Aorta (tissue), 5 donors: ENCODE measurements around the gene PAPLN. TPM values are rescaled to one million over a fixed set of nuclear protein-coding genes. Genes with fewer than 3 reads are reported as not detected.
"Not testable (repeated sequence)": the region's sequence is repeated elsewhere in the genome, so short reads cannot be mapped to it uniquely, and the experiment has no call there.

Experiments
- ATAC-seq: fragments of 200-7000 bp; cut with Tn5 transposase; one replicate; pipeline ENCODE4 v1.9.1; 2022; ENCODE audit warnings: moderate library complexity; ENCODE audit not compliant: low FRiP score
- DNase-seq, 2 donors: peaks; one replicate each; pipeline ENCODE4 v3.0.0-alpha.2; 2020
- H3K27ac ChIP-seq, 2 donors: one replicate each; pipeline ENCODE4 v1.5.1; 2013; ENCODE audit warnings: low read length in 2 of 2, mild to moderate bottlenecking in 2 of 2, moderate library complexity in 2 of 2, control low read depth in 1 of 2, inconsistent platforms in 1 of 2, low read depth in 1 of 2
- H3K27me3 ChIP-seq, 2 donors: one replicate each; pipeline ENCODE4 v1.6.1; 2013; ENCODE audit warnings: control low read depth in 1 of 2, low read length in 1 of 2, mild to moderate bottlenecking in 1 of 2, moderate library complexity in 1 of 2; ENCODE audit not compliant: insufficient read depth in 2 of 2, control insufficient read depth in 1 of 2
- H3K36me3 ChIP-seq, 2 donors: one replicate each; pipeline ENCODE4 v1.6.1; 2013; ENCODE audit warnings: control low read depth in 1 of 2, low read length in 1 of 2, mild to moderate bottlenecking in 1 of 2; ENCODE audit not compliant: insufficient read depth in 2 of 2, control insufficient read depth in 1 of 2
- H3K4me1 ChIP-seq, 2 donors: one replicate each; pipeline ENCODE4 v1.6.1; 2013; ENCODE audit warnings: low read length in 2 of 2, control low read depth in 1 of 2, mild to moderate bottlenecking in 1 of 2, moderate library complexity in 1 of 2; ENCODE audit not compliant: insufficient read depth in 2 of 2, control insufficient read depth in 1 of 2
- H3K4me3 ChIP-seq, 2 donors: one replicate each; pipeline ENCODE4 v1.5.1; 2013; ENCODE audit warnings: low read length in 2 of 2, control low read depth in 1 of 2, mild to moderate bottlenecking in 1 of 2
- H3K9me3 ChIP-seq: one replicate; pipeline ENCODE4 v1.6.1; 2013; ENCODE audit warnings: mild to moderate bottlenecking, low read length; ENCODE audit not compliant: control insufficient read depth
- WGBS, 2 donors: extraction: QIAGEN DNeasy Blood & Tissue Kit; methylation state at CpG; one replicate each; pipeline ENCODE4 v1.1.7; 2013; 5-methylcytosine and 5-hydroxymethylcytosine counted together
- intact Hi-C, 2 donors: fragments of 100-400 bp; cut with DNase I; formaldehyde crosslinking; loops; one replicate each; pipeline versions ENCODE4 v1.14.2 to v1.15.0; 2022
- long read RNA-seq, 2 donors: library from polyadenylated mRNA; unstranded; transcript quantifications; one replicate each; pipeline ENCODE4 v2.0.0, GENCODE V29; 2020 to 2021
- polyA plus RNA-seq, 2 donors: library from polyadenylated mRNA; stranded (reverse); fragments of 200-250 nt; gene quantifications; one replicate each; pipeline ENCODE4 v1.2.3, GENCODE V29; 2013
- total RNA-seq, 2 donors: library from RNA; stranded (reverse); fragmentation: NEBNext Ultra II Directional; extraction: Animal tissue kit (Norgen Biotek cat#: 25700); gene quantifications; one replicate each; pipeline ENCODE4 v1.2.1, GENCODE V29; 2021
- donor health status: healthy with polysubstance abuse.
- donor health status: Bipolar disorder and iron deficiency.
- donor health status: DM: no; HTN: no; CAD: no.
- donor health status: DM: no; HTN: no; CAD: no.
- donor health status: DM: yes; HTN: yes; CAD: no.

Gene PAPLN
- total RNA-seq (10 to 100 TPM in 1 of 2 donors, 1 to 10 TPM in 1; 5.8 to 21.4 TPM), polyA plus RNA-seq (1 to 10 TPM; 3.1 to 9.8 TPM)
- long read RNA-seq, donor 1, partial matches to known transcripts: 0 of 4 reads
- long read RNA-seq, donor 1, other reads (novel, unspliced or antisense): 3 of 4 reads
- long read RNA-seq, donor 2, partial matches to known transcripts: 3 of 15 reads
- long read RNA-seq, donor 2, other reads (novel, unspliced or antisense): 11 of 15 reads

GRCh38 chr14:73237219-73237785 lies at the start of gene PAPLN:
Gene PAPLN, plus strand, starts transcription at chr14:73237506. Its CDS starts 2,273 bp downstream, at chr14:73239779.
- Histone ChIP-seq H3K36me3 (no peaks in the 10 kb centered on the region), H3K27ac (no peak within 1 kb of the TSS), H3K9me3 (no peaks in the 10 kb centered on the region), H3K4me3 (peak within 1 kb of the TSS in 1 of 2 donors; percentile 42), H3K4me1 (no peaks in the 10 kb centered on the region), H3K27me3 (no peaks in the 10 kb centered on the region)
- ATAC-seq (peak; percentile 30), DNase-seq (peak in 1 of 2 donors; percentile 80)
- intact Hi-C loops: no loop called here
- 5 to 6% methylated on average over 24 to 48 of the region's 48 CpGs for WGBS, 2 donors

- DNase-seq (no peak), ATAC-seq (no peak)
- Histone ChIP-seq H3K4me1 (no peaks in the 10 kb centered on the region), H3K27me3 (no peaks in the 10 kb centered on the region), H3K27ac (no peak overlapping the region), H3K36me3 (peaks cover under 1 to 1% of the 10 kb centered on the region in 2 donors), H3K9me3 (no peaks in the 10 kb centered on the region), H3K4me3 (no peak overlapping the region)
- intact Hi-C loops: no loop called here
- WGBS, 2 donors: 89 to 90% methylated on average over 3 of the region's 3 CpGs
Measured at GRCh38 chr14:73188501-73188911, 48.8 kb upstream of the PAPLN start.

- no peak for ATAC-seq
- H3K4me1 ChIP-seq: no peaks in the 10 kb centered on the region
- H3K9me3 ChIP-seq: no peaks in the 10 kb centered on the region
- H3K27ac ChIP-seq: no peak overlapping the region
- no peak overlapping the region for H3K4me3 ChIP-seq
- DNase-seq: no peak
- H3K36me3 ChIP-seq: peaks cover 3 to 4% of the 10 kb centered on the region in 2 donors
- 76 to 89% methylated on average over 3 of the region's 3 CpGs for WGBS, 2 donors
- H3K27me3 ChIP-seq: no peaks in the 10 kb centered on the region
- intact Hi-C loops: no loop called here
Measured at GRCh38 chr14:73189651-73190050, 47.7 kb upstream of the PAPLN start.

DNA sequence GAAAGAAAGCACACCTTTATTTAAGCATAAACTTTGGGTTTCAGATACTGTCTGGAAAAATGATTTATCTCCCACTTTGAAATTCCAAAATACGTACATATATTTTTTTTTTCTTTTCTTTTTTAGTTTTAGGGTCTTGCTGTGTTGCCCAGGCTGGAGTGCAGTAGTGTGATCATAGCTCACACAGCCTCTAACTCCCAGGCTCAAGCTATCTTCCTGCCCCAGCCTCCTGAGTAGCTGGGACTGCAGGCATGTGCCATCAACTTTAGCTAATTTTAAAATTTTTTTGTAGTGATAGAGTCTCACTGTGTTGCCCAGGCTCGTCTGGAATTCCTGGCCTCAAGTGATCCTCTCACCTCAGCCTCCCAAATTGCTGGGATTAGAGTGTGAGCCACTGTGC lies 45.9 kb upstream of the PAPLN start:
- peaks cover 4% of the 10 kb centered on the region in 2 donors for H3K36me3 ChIP-seq
- no peak for ATAC-seq
- H3K4me1 ChIP-seq: no peaks in the 10 kb centered on the region
- H3K4me3 ChIP-seq: no peak overlapping the region
- no peak overlapping the region for H3K27ac ChIP-seq
- intact Hi-C loops: no loop called here
- 85 to 90% methylated on average over 2 of the region's 2 CpGs for WGBS, 2 donors
- no peaks in the 10 kb centered on the region for H3K9me3 ChIP-seq
- no peaks in the 10 kb centered on the region for H3K27me3 ChIP-seq
- DNase-seq: no peak

GRCh38 chr14:73194306-73194705 lies 43.0 kb upstream of the PAPLN start:
- ATAC-seq, H3K4me3 ChIP-seq, DNase-seq, intact Hi-C loops, H3K36me3 ChIP-seq, H3K27me3 ChIP-seq, H3K27ac ChIP-seq, H3K9me3 ChIP-seq, H3K4me1 ChIP-seq: not testable (repeated sequence)
- 87 to 95% methylated on average over 7 to 8 of the region's 8 CpGs for WGBS, 2 donors

- intact Hi-C loops: no loop called here
- Histone ChIP-seq H3K9me3 (no peaks in the 10 kb centered on the region), H3K27ac (no peak overlapping the region), H3K27me3 (no peaks in the 10 kb centered on the region), H3K4me3 (no peak overlapping the region), H3K4me1 (no peaks in the 10 kb centered on the region), H3K36me3 (peaks cover 7 to 10% of the 10 kb centered on the region in 2 donors)
- DNase-seq: no peak
- 63 to 78% methylated on average over 2 of the region's 2 CpGs for WGBS, 2 donors
- ATAC-seq: no peak
Measured at GRCh38 chr14:73198253-73198652, 39.1 kb upstream of the PAPLN start.

DNA sequence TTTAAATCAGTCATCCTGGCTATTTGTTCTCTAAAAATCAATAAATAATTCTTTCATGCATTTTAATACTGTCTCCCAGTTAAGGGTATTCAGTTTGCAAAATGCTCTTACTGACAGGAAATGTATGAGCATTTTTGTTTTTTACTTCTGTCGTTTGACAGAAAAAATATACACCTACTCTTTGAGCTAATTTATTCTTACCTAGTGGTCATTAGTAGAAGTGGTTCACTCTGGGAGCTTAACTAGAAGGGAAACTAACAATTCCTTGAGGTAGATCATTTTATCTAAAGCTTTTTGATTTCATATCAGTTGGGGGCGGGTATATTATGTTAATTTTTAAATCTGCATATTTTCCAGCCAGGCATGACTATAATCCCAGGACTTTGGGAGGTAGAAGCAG lies 33.8 kb upstream of the PAPLN start:
- DNase-seq (no peak), ATAC-seq (no peak)
- H3K27me3 ChIP-seq: no peaks in the 10 kb centered on the region
- H3K4me3 ChIP-seq: no peak overlapping the region
- H3K36me3 ChIP-seq: peaks cover 7% of the 10 kb centered on the region in 2 donors
- no peaks in the 10 kb centered on the region for H3K9me3 ChIP-seq
- H3K27ac ChIP-seq: no peak overlapping the region
- H3K4me1 ChIP-seq: no peaks in the 10 kb centered on the region
- WGBS, 2 donors: 85 to 89% methylated on average over 2 of the region's 2 CpGs
- intact Hi-C loops: no loop called here

DNA sequence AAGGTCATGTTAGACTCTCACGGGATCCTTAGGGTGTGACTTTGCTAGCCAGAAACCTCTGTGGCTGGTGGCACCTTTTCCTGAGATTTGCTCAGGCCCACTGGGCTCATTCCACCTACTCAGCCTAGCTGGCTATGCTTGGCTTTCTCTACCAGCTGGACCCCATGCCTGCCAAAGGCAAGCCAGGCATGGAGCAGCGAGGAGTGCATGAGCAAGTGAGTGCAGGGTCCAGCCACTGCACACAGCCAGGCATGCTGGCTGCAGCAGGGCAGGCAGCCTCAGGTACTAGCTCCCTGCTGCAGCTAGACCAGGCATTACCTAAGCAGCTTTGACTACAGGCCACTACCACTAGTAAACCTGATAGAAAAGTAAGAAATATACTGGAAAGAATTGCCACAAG lies 29.7 kb upstream of the PAPLN start:
- H3K4me3 ChIP-seq: no peak overlapping the region
- ATAC-seq (no peak), DNase-seq (no peak)
- WGBS, 2 donors: 92 to 95% methylated on average over 2 of the region's 2 CpGs
- intact Hi-C loops: no loop called here
- no peaks in the 10 kb centered on the region for H3K9me3 ChIP-seq
- no peak overlapping the region for H3K27ac ChIP-seq
- H3K4me1 ChIP-seq: peaks cover 0 to 4% of the 10 kb centered on the region in 2 donors
- H3K27me3 ChIP-seq: no peaks in the 10 kb centered on the region
- peaks cover 6 to 8% of the 10 kb centered on the region in 2 donors for H3K36me3 ChIP-seq

- 97 to 99% methylated on average over 3 of the region's 3 CpGs for WGBS, 2 donors
- no peak overlapping the region for H3K27ac ChIP-seq
- H3K9me3 ChIP-seq: no peaks in the 10 kb centered on the region
- H3K4me1 ChIP-seq: peaks cover 0 to 4% of the 10 kb centered on the region in 2 donors
- ATAC-seq (no peak), DNase-seq (no peak)
- H3K36me3 ChIP-seq: peaks cover 6 to 11% of the 10 kb centered on the region in 2 donors
- intact Hi-C loops: no loop called here
- no peaks in the 10 kb centered on the region for H3K27me3 ChIP-seq
- H3K4me3 ChIP-seq: no peak overlapping the region
Measured at GRCh38 chr14:73208390-73208789, 28.9 kb upstream of the PAPLN start.
